HUES6 (cell line): ENCODE measurements around the gene LGR5.
A peak's percentile ranks its signal among the peaks of the same experiment; 100 is the strongest.

ENCODE experiments used
- H3K27ac ChIP-seq: 2 replicates; pipeline ENCODE4 v1.7.0; 2013; ENCODE audit warnings: low read depth, mild to moderate bottlenecking, low read length, inconsistent platforms
- H3K27me3 ChIP-seq: 2 replicates; pipeline ENCODE4 v1.6.1; 2013; ENCODE audit warnings: low read length; ENCODE audit not compliant: control insufficient read depth, insufficient read depth
- H3K36me3 ChIP-seq: 2 replicates; pipeline ENCODE4 v1.6.1; 2013; ENCODE audit warnings: low read length; ENCODE audit not compliant: control insufficient read depth, insufficient read depth
- H3K4me1 ChIP-seq: 2 replicates; pipeline ENCODE4 v1.6.1; 2013; ENCODE audit warnings: low read length; ENCODE audit not compliant: control insufficient read depth, insufficient read depth
- H3K4me3 ChIP-seq: 2 replicates; pipeline ENCODE4 v1.5.1; 2013; ENCODE audit warnings: low read depth, low read length
- H3K9ac ChIP-seq: one replicate; pipeline ENCODE4 v1.6.1; 2013; ENCODE audit warnings: mild to moderate bottlenecking, low read length
- H3K9me3 ChIP-seq: 2 replicates; pipeline ENCODE4 v1.6.1; 2013; ENCODE audit warnings: low read depth, low read length; ENCODE audit not compliant: control insufficient read depth, insufficient read depth

Gene LGR5

GRCh38 chr12:71439613-71440344 lies at the start of gene LGR5:
TSS of gene LGR5 (plus strand) at chr12:71439798. CDS start at chr12:71440081, 283 bp downstream.
- Histone ChIP-seq H3K9me3 (peaks cover 19% of the 10 kb centered on the region), H3K4me1 (0 out of 2 replicates have a peak, but pooled peaks cover 10% of the 10 kb centered on the region), H3K36me3 (no peaks in the 10 kb centered on the region), H3K4me3 (peak within 1 kb of the TSS; percentile 65), H3K9ac (peak within 1 kb of the TSS; percentile 74), H3K27ac (no peak within 1 kb of the TSS; the same call in 1 of the 2 replicates), H3K27me3 (peaks cover 64% of the 10 kb centered on the region)

GRCh38 chr12:71392521-71393145 lies 47.0 kb upstream of the LGR5 start:
- Histone ChIP-seq H3K9me3 (no peaks in the 10 kb centered on the region; the same call in 1 of the 2 replicates), H3K27ac (no peak overlapping the region), H3K9ac (no peak overlapping the region)

DNA sequence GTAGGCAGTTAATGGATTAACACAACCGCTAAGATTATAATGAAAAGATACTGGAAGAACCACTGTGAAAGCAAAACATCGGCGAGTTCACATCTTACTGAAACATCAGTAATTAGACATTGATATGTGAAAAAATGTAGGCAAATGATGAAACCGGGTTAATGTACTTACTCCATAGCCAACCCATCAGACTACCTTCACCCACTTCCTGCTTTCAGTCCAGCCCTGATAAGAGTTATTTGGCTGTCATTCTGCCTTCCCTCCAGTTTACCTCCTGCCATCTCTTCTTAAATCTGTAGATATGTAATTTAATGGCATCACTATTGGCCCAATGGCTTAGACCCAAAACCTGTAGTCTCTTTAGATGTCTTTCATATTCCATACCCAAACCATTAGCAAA lies 46.0 kb upstream of the LGR5 start:
- H3K27ac ChIP-seq: no peak overlapping the region
- H3K9me3 ChIP-seq: no peaks in the 10 kb centered on the region; the same call in 1 of the 2 replicates
- H3K4me1 ChIP-seq: no peaks in the 10 kb centered on the region
- no peaks in the 10 kb centered on the region for H3K27me3 ChIP-seq
- no peak overlapping the region for H3K4me3 ChIP-seq
- H3K9ac ChIP-seq: no peak overlapping the region
- no peaks in the 10 kb centered on the region for H3K36me3 ChIP-seq

More at GRCh38 chr12:71392521-71393145, 47.0 kb upstream of the LGR5 start:
- Histone ChIP-seq H3K27me3 (no peaks in the 10 kb centered on the region), H3K4me1 (no peaks in the 10 kb centered on the region), H3K4me3 (no peak overlapping the region), H3K36me3 (no peaks in the 10 kb centered on the region)

GRCh38 chr12:71397433-71397954 lies 42.1 kb upstream of the LGR5 start:
- Histone ChIP-seq H3K36me3 (no peaks in the 10 kb centered on the region), H3K27me3 (no peaks in the 10 kb centered on the region), H3K9ac (no peak overlapping the region), H3K4me3 (no peak overlapping the region), H3K27ac (no peak overlapping the region), H3K4me1 (no peaks in the 10 kb centered on the region), H3K9me3 (no peaks in the 10 kb centered on the region)

GRCh38 chr12:71399197-71399596 lies 40.4 kb upstream of the LGR5 start:
- Histone ChIP-seq H3K9ac (no peak overlapping the region), H3K9me3 (no peaks in the 10 kb centered on the region), H3K4me1 (no peaks in the 10 kb centered on the region), H3K27me3 (no peaks in the 10 kb centered on the region), H3K36me3 (no peaks in the 10 kb centered on the region), H3K4me3 (no peak overlapping the region), H3K27ac (no peak overlapping the region)

DNA sequence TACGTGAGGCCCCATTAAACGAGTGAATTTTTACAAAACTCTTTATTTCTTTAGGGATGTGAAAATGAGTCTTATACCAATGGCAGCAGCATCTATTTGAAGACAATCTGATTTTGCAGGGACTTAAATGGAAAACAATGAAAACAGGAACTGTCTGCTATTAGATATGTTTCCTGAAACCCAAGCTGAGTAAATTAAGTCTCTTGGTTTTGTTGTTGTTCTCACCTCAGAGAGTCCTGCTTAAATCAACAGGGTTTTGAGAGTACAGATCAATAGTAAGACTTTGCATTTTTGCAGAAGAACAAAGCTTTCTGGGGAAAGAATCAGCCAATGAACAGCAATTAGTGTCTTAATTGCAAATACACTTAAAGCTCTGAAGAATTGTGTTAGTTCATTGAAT lies 39.1 kb upstream of the LGR5 start:
- H3K4me3 ChIP-seq: no peak overlapping the region
- no peaks in the 10 kb centered on the region for H3K36me3 ChIP-seq
- no peaks in the 10 kb centered on the region for H3K4me1 ChIP-seq
- no peak overlapping the region for H3K9ac ChIP-seq
- H3K27ac ChIP-seq: no peak overlapping the region
- no peaks in the 10 kb centered on the region for H3K27me3 ChIP-seq
- no peaks in the 10 kb centered on the region for H3K9me3 ChIP-seq

DNA sequence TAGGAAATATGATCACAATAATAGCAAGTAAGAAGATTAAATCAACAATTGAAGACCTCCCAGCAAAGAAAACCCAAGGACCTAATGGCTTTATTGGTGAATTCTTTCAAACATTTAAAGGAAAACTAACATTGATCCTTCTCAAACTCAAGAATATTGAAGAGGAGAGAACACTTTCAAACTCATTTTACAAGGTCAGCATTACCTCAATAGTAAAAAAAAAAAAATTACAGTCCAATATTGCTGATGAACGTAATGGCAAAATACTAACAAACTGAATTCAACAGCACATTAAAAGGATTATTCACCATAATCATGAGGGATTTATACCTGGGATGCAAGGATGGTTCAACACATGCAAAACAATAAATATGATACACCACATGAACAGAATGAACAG lies 33.7 kb upstream of the LGR5 start:
- Histone ChIP-seq H3K27ac (no peak overlapping the region), H3K27me3 (no peaks in the 10 kb centered on the region), H3K4me1 (no peaks in the 10 kb centered on the region), H3K36me3 (no peaks in the 10 kb centered on the region), H3K9ac (no peak overlapping the region), H3K9me3 (0 out of 2 replicates have a peak, but pooled peaks cover 4% of the 10 kb centered on the region), H3K4me3 (no peak overlapping the region)

DNA sequence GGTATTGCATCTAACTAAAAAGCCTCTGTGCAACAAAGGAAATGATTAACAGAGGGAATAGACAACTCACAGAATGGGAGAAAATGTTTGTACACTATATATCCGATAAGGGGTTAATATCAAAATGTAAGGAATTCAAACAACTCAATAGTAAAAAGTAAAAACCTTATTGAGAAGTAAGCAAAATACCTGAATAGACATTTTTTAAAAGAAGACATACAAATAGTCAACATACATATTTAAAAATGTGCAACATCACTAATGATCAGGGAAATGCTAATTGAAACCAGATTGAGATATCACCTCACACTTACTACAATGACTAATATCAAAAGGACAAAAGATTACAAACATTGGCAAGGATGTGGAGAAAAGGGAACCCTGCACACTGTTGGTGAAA lies 31.9 kb upstream of the LGR5 start:
- Histone ChIP-seq H3K4me3 (no peak overlapping the region), H3K4me1 (no peaks in the 10 kb centered on the region), H3K27ac (no peak overlapping the region), H3K9ac (no peak overlapping the region), H3K27me3 (no peaks in the 10 kb centered on the region), H3K9me3 (0 out of 2 replicates have a peak, but pooled peaks cover 4% of the 10 kb centered on the region), H3K36me3 (no peaks in the 10 kb centered on the region)

- no peaks in the 10 kb centered on the region for H3K27me3 ChIP-seq
- H3K4me1 ChIP-seq: no peaks in the 10 kb centered on the region
- H3K27ac ChIP-seq: no peak overlapping the region
- H3K9me3 ChIP-seq: peaks cover 4% of the 10 kb centered on the region; the same call in 1 of the 2 replicates
- no peak overlapping the region for H3K9ac ChIP-seq
- no peaks in the 10 kb centered on the region for H3K36me3 ChIP-seq
- no peak overlapping the region for H3K4me3 ChIP-seq
Observed at GRCh38 chr12:71410844-71411243, 28.8 kb upstream of the LGR5 start.

DNA sequence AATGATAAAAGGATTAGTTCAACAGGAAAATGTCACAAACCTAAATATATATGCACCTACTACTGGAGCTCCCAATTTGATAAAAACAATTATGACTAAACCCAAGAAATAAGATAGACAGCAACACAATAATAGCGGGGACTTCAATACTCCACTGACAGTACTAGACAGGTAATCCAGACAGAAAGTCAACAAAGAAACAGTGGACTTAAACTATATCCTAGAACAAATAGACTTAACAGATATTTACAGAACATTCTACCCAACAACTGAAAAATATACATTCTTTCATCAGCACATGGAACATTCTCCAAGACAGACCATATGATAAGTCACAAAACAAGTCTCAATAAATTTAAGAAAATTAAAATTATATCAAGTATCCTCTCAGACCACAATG lies 28.0 kb upstream of the LGR5 start:
- Histone ChIP-seq H3K27me3 (no peaks in the 10 kb centered on the region), H3K9ac (no peak overlapping the region), H3K4me1 (no peaks in the 10 kb centered on the region), H3K4me3 (no peak overlapping the region), H3K9me3 (peaks cover 4% of the 10 kb centered on the region; the same call in 1 of the 2 replicates), H3K36me3 (no peaks in the 10 kb centered on the region), H3K27ac (no peak overlapping the region)
